ENCODE measurements around the gene TOX3. TPM values are rescaled to one million over a fixed set of nuclear protein-coding genes. Genes with fewer than 3 reads are reported as not detected.

The TOX3 gene
- total and polyA plus RNA-seq, 2 experiments from 2014 or later = 9.8 to 15.6 TPM

- TF ChIP-seq ZNF462 (CRISPR knock-in tag; IDR thresholded peaks at IDR 0.05) (no peak), EZH2 (IDR thresholded peaks at IDR 0.05; ENCODE audit: low read depth, unreplicated experiment) (no peak)
Measured at GRCh38 chr16:52404546-52404945, 142.4 kb downstream of the TOX3 start (continued).

- no peak overlapping the region for H3K27ac ChIP-seq (ENCODE audit: low read depth)
- H3K27ac Mint-ChIP-seq = no peak overlapping the region
- DNase-seq (ENCODE audit: low spot score) (peak; percentile 36), ATAC-seq (peak; percentile 59)
- H3K27me3 ChIP-seq (ENCODE audit: insufficient read depth) = no peaks in the 10 kb centered on the region
- H3K9me3 Mint-ChIP-seq = no peaks in the 10 kb centered on the region
- no peak overlapping the region for H3K4me3 Mint-ChIP-seq
- no peaks in the 10 kb centered on the region for H4K20me1 ChIP-seq (replicated peaks; ENCODE audit: insufficient read depth)
- H2AFZ ChIP-seq = no peak overlapping the region
- H3K79me2 ChIP-seq (replicated peaks; ENCODE audit: insufficient read depth) = no peaks in the 10 kb centered on the region
- H3K27me3 Mint-ChIP-seq (ENCODE audit: insufficient read depth, low read depth, poor library complexity) = peaks cover 2% of the 10 kb centered on the region
- H3K4me1 Mint-ChIP-seq = peaks cover 9% of the 10 kb centered on the region
- H3K36me3 ChIP-seq (ENCODE audit: insufficient read depth) = no peaks in the 10 kb centered on the region
- H3K4me2 ChIP-seq = no peak overlapping the region
- H3K36me3 Mint-ChIP-seq (ENCODE audit: low read depth) = no peaks in the 10 kb centered on the region
- H3F3A ChIP-seq (replicated peaks; ENCODE audit: low read depth) = no peaks in the 10 kb centered on the region
- peaks cover 20% of the 10 kb centered on the region for H3K9me2 ChIP-seq (ENCODE audit: insufficient read depth)
- no peak overlapping the region for H3K4me3 ChIP-seq
- H3K4me1 ChIP-seq (ENCODE audit: insufficient read depth) = peaks cover 5% of the 10 kb centered on the region; the same call in 1 of the 2 replicates
- no peak for TF ChIP-seq POLR2AphosphoS5 (IDR thresholded peaks at IDR 0.05; ENCODE audit: low read depth)
- TF ChIP-seq ZNF331 (CRISPR knock-in tag; IDR thresholded peaks at IDR 0.05; ENCODE audit: low read depth) = no peak
- TF ChIP-seq STAT1 (IDR thresholded peaks at IDR 0.05; ENCODE audit: unreplicated experiment) = no peak
- TF ChIP-seq CTCF (conservative IDR thresholded peaks at IDR 0.05; ENCODE audit: low read depth in 2 of 2) = no peak
- no peak for TF ChIP-seq EZH2 (IDR thresholded peaks at IDR 0.05; ENCODE audit: low read depth, unreplicated experiment)
- no peak for TF ChIP-seq EZH2phosphoT487 (IDR thresholded peaks at IDR 0.05; ENCODE audit: unreplicated experiment)
- no peak for TF ChIP-seq NANOG (IDR thresholded peaks at IDR 0.05; ENCODE audit: borderline replicate concordance)
- no peak for TF ChIP-seq ZNF114 (CRISPR knock-in tag; IDR thresholded peaks at IDR 0.05)
- TF ChIP-seq JUNB (IDR thresholded peaks at IDR 0.05; ENCODE audit: unreplicated experiment) = no peak
- TF ChIP-seq REST (IDR thresholded peaks at IDR 0.05; ENCODE audit: unreplicated experiment) = no peak
Measured at GRCh38 chr16:52399116-52399515, 147.8 kb downstream of the TOX3 start.
